ENCODE measurements around the gene PDLIM4. TPM values are rescaled to one million over a fixed set of nuclear protein-coding genes. Genes with fewer than 3 reads are reported as not detected.

The PDLIM4 gene
- polyA plus RNA-seq = not detected in 2 replicates

GRCh38 chr5:132257131-132258101 lies at the start of gene PDLIM4:
PDLIM4 (plus strand) TSS chr5:132257696; CDS start chr5:132257735, 39 bp downstream.

GRCh38 chr5:132227485-132228240 lies 29.8 kb upstream of the PDLIM4 start, which contains the start of gene P4HA2:
P4HA2 (minus strand) TSS chr5:132227853; CDS start chr5:132218626, 9,227 bp downstream.

GRCh38 chr5:132293992-132294727 lies 36.7 kb downstream of the PDLIM4 start, which contains the start of gene SLC22A4:
SLC22A4 (plus strand) TSS chr5:132294394; CDS start chr5:132294617, 223 bp downstream.

Other genes starting within 250 kb of the PDLIM4 start
- 86.4 and 90.7 TPM in 2 replicates for gene ACSL6, start 246.0 kb upstream of the PDLIM4 start, polyA plus RNA-seq
- gene IL3, start 197.0 kb upstream of the PDLIM4 start, polyA plus RNA-seq = not detected in 2 replicates
- gene CSF2, start 183.9 kb upstream of the PDLIM4 start, polyA plus RNA-seq = not detected in 2 replicates
- gene P4HA2, start 29.8 kb upstream of the PDLIM4 start, polyA plus RNA-seq = 3.4 and 9.4 TPM in 2 replicates
- gene SLC22A4, start 36.7 kb downstream of the PDLIM4 start, polyA plus RNA-seq = 0.58 and 2.4 TPM in 2 replicates
- gene SLC22A5, start 112.0 kb downstream of the PDLIM4 start, polyA plus RNA-seq = 3.5 and 6.4 TPM in 2 replicates
- gene IRF1, start 233.1 kb downstream of the PDLIM4 start, polyA plus RNA-seq = 0.90 TPM in 1 of 2 replicates, not detected in the other

Measured in Purkinje cell (primary cell).